NCI-H1105 (cell line): ENCODE results near the gene SUPT20H.

Source experiments
- DNase-seq: peaks from one replicate; lab custom pipeline; 2025; lab: John Stamatoyannopoulos, UW

Gene SUPT20H

GRCh38 chr13:37058910-37059847, at the start of gene SUPT20H:
SUPT20H (minus strand) TSS chr13:37059688; CDS start chr13:37051490, 8,198 bp downstream.
- DNase-seq = peak; percentile 74

- no peak for DNase-seq
Measured at GRCh38 chr13:37109051-37109678, 49.7 kb upstream of the SUPT20H start.

- no peak for DNase-seq
Measured at GRCh38 chr13:37107868-37108267, 48.4 kb upstream of the SUPT20H start.

- no peak for DNase-seq
Measured at GRCh38 chr13:37107456-37107855, 48.0 kb upstream of the SUPT20H start.

DNA sequence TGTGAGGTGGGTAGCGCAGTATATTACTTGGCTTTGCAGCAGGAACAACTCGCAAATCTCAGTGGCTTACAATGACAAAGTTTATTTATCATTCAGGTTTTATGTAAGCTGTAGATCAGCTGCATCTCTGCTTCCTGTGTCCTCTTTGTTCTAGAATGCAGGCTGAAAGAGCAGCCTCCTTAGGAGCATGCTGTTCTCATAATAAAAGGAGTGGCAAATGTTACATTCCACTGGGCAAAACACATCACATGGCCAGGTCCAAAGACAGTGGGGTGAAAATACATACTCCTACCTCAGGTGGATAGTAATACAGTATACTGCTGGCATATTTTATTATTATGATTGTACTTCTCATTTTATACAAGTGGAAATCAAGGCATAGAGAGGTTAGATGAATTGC, 47.2 kb upstream of the SUPT20H start:
- no peak for DNase-seq

- DNase-seq = no peak
Measured at GRCh38 chr13:37105251-37105714, 45.8 kb upstream of the SUPT20H start, which contains the start of gene CSNK1A1L. CSNK1A1L (minus strand) TSS chr13:37105664; CDS start chr13:37105256, 408 bp downstream.

DNA sequence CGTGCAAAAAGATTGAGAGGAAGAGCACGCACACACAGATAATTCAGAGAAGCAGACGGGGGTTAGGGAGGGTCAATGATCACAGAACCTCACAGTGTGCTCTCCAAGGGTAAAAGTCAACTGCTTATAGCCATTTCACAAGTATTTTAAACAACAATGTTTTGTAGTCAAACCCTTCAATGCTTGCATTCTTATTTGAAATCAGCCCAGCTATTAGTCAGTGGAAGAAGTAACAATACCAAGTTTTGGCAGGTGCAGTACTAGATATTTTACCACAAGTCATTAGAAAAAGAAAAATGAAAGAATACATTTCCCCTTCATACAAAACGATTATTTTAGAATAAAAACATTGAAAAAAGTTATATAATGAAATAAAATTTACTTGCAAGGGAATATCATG, 43.4 kb upstream of the SUPT20H start:
- no peak for DNase-seq

- no peak for DNase-seq
Measured at GRCh38 chr13:37101201-37101600, 41.7 kb upstream of the SUPT20H start.

DNA sequence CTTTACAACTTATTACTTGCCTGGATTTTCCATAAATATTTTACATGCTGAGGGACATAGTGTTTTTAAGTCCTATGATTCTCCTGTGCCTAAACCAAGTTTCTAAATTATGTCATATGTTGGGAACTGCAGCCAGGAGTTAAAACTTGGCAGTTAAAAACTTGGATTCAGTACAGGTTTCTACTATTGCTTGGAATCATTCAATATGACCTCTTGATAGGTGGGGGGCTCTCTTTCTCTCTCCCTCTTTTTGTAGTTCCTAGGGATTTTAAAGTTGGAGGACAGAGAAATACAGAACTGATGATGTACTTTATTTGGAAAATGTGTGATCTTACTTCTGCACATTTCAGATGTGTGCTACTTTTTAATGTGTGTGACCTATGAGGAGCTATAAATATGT, 41.2 kb upstream of the SUPT20H start:
- DNase-seq = no peak

DNA sequence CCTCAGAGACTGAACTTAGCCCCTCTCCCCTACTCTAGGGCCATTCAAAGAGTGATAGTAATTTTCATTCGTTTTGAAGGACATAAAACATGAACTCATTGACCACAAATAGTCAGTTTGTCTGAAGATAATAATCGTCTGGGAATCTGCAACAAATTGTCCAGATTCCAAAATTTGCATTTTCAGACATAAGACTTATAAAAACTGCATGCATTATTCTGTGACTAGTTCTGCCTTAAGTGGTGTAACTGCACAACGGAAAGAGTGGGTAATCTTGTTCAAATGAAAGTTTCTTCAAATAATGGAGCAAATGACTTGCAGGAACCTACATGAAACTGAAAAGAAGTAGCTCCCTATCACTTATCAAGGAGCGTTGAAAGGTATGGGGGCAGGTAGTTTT, 37.6 kb upstream of the SUPT20H start:
- no peak for DNase-seq

GRCh38 chr13:37094840-37095239, 35.4 kb upstream of the SUPT20H start:
- DNase-seq = no peak

- no peak for DNase-seq
Measured at GRCh38 chr13:37094099-37094498, 34.6 kb upstream of the SUPT20H start.

DNA sequence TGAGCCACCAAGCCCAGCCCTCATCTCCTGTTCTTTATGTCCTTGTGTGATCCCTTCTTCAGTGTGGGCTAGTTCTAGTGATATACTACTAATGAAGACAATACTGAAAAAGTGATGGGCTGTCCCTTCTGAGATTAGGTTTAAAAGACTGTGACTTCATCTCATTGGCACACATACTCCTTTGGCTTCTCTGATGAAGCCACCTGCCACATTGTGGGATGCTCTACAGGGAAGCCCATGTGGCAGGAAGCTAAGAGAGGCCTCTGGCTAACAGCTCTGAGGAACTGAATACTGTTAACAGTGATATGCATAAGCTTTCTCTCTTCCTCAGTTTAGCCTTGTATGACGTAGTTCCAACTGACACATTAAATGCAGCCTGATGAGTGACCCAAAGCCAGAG, 32.3 kb upstream of the SUPT20H start:
- DNase-seq = no peak

DNA sequence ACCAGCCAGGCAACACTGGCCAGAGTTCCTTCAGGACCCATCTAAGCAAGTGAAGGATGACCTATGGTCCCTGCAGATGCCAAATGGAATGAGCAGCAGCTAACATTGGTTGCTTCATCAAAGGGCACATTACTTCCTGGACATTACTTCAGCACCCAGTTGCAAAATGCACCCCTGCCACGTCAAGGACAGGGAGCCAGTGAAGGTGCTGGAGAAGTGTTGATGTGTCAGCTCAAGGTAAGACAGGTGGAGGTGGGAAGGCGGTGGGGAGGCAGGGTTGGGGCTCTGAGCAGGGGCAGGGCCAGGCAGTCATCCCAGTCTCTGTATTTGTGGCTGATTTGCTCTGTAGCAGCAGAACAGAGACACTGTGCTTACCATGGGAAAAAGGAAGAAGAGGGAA, 31.4 kb upstream of the SUPT20H start:
- no peak for DNase-seq

DNA sequence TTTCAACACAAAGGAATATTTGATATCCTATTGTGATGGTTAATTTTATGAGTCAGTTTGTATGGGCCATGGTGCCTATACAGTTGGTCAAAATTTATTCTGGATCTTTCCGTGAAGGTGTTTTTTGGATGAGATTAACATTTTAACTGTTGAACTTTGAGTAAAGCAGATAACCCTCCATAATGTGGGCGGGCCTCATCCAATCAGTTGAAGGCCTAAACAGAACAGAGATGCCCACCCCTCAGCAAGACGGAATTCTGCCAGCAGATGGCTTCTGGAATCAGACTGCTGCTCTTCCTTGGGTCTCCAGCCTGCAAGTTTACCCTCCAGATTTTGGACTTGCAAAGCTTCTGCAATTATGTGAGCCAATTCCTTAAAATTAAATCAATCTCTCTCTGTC, 30.0 kb upstream of the SUPT20H start:
- DNase-seq = no peak

- DNase-seq = no peak
Measured at GRCh38 chr13:37087486-37087885, 28.0 kb upstream of the SUPT20H start.

GRCh38 chr13:37085606-37086005, 26.1 kb upstream of the SUPT20H start:
- DNase-seq = no peak

DNA sequence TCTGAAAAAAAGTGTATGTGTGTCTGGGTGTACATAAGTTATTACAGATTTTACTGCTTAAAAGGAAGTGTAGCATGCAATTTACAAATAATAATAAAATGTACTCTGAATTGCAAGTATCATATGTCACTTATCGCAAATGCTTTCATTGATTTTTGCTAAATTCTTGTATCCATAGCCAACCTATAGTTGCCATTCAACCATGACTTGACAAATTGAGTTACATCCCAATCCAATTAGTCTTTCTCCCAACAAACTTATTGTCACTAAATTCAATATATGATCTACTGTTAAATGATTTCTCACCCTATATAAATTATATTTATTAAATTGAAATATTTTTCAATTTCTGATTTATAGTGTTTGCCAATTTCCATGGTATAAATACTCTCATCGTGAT, 17.3 kb upstream of the SUPT20H start:
- DNase-seq = no peak

- no peak for DNase-seq
Measured at GRCh38 chr13:37075164-37075563, 15.7 kb upstream of the SUPT20H start.

- peak; percentile 9 for DNase-seq
Measured at GRCh38 chr13:37074703-37075102, 15.2 kb upstream of the SUPT20H start.

- DNase-seq = no peak
Measured at GRCh38 chr13:37072024-37072423, 12.5 kb upstream of the SUPT20H start.

- no peak for DNase-seq
Measured at GRCh38 chr13:37070956-37071355, 11.5 kb upstream of the SUPT20H start.

GRCh38 chr13:37070145-37070695, 10.7 kb upstream of the SUPT20H start:
- no peak for DNase-seq
